Epithelial cell of esophagus (primary cell): ENCODE measurements around the gene SH3PXD2A.

Source experiments
- DNase-seq: peaks from one replicate; pipeline ENCODE4 v3.0.0; 2010; ENCODE audit warnings: low read depth
- H3K4me3 ChIP-seq: 2 replicates; pipeline ENCODE4 v1.5.1; 2011; ENCODE audit warnings: mild to moderate bottlenecking, low read length, control low read depth
- TF ChIP-seq, protein P1 (sequence below): IDR thresholded peaks from 2 replicates; pipeline ENCODE4 v1.5.1; 2011; ENCODE audit warnings: low read depth, mild to moderate bottlenecking, low read length, control low read depth, inconsistent platforms; ENCODE audit not compliant: insufficient read depth; ENCODE audit errors: missing control alignments

SH3PXD2A gene

DNA sequence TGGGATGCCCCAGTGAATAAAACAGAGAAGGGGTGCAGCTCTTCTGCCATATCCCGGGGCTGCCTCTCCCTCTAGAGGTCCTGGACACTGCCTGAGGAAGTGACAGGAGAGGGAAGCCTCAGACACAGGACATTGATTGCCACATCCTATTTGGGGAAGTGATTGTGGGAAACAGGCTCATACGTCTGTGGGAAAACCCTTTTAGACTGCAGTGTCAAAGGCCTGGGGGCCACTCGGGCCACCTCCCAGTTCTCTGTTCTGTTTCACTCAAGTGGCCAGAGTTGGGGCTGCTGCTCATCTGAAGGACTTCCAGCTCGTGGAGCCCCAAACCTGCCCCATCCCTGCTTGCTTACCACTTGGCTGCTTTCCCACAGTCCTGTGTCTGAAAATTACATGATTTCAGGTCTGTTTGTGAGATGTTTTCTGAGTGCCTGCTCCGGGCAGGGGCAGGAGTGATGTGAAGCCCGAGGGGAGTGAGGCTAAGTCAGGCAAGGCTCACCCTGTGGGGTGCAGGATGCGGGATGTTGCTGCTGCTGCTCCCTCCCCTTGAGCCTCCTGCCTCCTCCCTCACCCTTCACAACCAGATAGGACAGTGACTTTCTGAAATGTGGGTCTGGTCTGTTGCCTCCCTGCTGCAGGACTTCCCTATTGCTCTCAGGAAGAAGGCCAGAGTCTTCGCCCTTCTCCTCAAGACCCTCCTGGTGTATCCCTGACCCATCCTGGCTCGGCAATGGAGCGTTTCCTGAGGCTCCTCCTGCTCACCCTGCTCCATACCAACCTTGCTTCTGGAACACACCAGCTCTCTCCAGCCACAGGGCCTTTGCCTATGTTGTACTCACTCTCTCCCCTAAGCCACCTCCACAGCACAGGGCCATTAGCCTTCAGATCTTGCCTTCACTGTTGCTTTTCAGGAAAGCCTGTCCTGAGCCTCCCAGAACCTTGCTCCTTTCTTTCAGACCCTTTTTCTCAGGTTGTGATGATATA lies 303.5 kb downstream of the SH3PXD2A start:
- no peak for DNase-seq
- no peak overlapping the region for H3K4me3 ChIP-seq
- TF ChIP-seq, protein P1, sequence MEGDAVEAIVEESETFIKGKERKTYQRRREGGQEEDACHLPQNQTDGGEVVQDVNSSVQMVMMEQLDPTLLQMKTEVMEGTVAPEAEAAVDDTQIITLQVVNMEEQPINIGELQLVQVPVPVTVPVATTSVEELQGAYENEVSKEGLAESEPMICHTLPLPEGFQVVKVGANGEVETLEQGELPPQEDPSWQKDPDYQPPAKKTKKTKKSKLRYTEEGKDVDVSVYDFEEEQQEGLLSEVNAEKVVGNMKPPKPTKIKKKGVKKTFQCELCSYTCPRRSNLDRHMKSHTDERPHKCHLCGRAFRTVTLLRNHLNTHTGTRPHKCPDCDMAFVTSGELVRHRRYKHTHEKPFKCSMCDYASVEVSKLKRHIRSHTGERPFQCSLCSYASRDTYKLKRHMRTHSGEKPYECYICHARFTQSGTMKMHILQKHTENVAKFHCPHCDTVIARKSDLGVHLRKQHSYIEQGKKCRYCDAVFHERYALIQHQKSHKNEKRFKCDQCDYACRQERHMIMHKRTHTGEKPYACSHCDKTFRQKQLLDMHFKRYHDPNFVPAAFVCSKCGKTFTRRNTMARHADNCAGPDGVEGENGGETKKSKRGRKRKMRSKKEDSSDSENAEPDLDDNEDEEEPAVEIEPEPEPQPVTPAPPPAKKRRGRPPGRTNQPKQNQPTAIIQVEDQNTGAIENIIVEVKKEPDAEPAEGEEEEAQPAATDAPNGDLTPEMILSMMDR, result no peak

- H3K4me3 ChIP-seq, result no peak overlapping the region
- DNase-seq, result no peak
- TF ChIP-seq, protein P1, result no peak
Measured at GRCh38 chr10:103550229-103550628, 305.1 kb downstream of the SH3PXD2A start.

- TF ChIP-seq, protein P1, result no peak
- H3K4me3 ChIP-seq, result no peak overlapping the region
- no peak for DNase-seq
Measured at GRCh38 chr10:103549349-103549685, 306.1 kb downstream of the SH3PXD2A start.

DNA sequence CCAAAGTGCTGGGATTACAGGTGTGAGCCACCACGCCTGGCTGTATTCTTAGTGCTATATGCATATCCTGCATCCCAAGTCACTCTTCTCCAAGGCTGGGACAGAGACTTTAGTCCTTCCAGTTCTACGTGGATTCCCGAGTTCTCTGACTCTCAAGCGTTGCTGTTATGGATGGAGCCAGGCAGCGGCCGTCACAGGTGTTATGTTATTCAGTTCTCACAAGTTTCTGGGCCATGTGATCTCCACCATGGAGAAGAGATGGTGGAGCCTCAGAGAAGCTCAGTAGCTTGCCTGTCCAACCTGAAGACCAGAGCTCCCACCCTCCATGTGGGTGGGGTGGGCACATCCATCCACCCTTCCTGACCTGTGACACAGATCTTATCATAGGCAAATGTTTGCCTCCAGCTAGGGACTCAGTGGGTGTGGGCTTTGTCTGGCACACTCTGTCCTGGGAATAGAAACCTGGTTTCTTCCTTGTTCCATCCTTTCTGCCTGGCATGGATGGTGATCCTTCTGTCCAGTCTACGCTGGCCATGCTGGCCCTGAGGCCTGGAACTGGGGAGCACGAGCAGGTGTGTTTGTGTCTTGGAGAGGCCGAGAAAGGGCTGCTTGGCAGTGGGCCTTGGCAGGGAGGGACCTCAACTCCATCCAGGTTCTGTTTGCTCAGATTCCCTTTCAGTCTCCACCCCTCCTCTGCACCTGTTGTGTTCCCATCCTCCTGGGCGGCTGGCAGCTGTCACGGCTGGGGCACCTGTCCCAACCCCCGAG lies 306.6 kb downstream of the SH3PXD2A start:
- no peak for DNase-seq
- TF ChIP-seq, protein P1, result no peak

GRCh38 chr10:103548006-103548405 lies 307.4 kb downstream of the SH3PXD2A start:
- TF ChIP-seq, protein P1, result no peak
- H3K4me3 ChIP-seq, result no peak overlapping the region
- DNase-seq, result no peak

More for the DNA sequence above, 306.6 kb downstream of the SH3PXD2A start:
- H3K4me3 ChIP-seq, result no peak overlapping the region

- TF ChIP-seq, protein P1, result no peak
- DNase-seq, result no peak
- H3K4me3 ChIP-seq, result no peak overlapping the region
Measured at GRCh38 chr10:103547391-103547946, 307.9 kb downstream of the SH3PXD2A start.
